HCT116 (cell line): ENCODE measurements around the gene CUEDC1. TPM values are rescaled to one million over a fixed set of nuclear protein-coding genes. Genes with fewer than 3 reads are reported as not detected.

Experiments used
- ATAC-seq: fragments of 200-7000 bp; cut with Tn5 transposase; 2 replicates; pipeline ENCODE4 v1.9.1; 2020; ENCODE audit warnings: mild to moderate bottlenecking, moderate library complexity
- BruUV-seq: library from RNA; stranded (reverse); fragments of 400-500 nt; replicated peaks from 2 replicates; lab custom pipeline; 2021; lab: Mats Ljungman, UMichigan
- CTCF ChIA-PET: fragments of 300-600 bp; sonication (Branson Sonifier 250); formaldehyde crosslinking; loops from one replicate; lab custom pipeline; 2021; ENCODE audit warnings: antibody characterized with exemption; lab: Charles Lee
- POLR2A ChIA-PET: fragments of 300-600, 350-600 bp; sonication (Branson Sonifier 250); formaldehyde crosslinking; loops from one replicate; lab custom pipeline; 2021; ENCODE audit warnings: antibody characterized with exemption; lab: Charles Lee
- RAD21 ChIA-PET, 2 experiments: fragments of 300-600 bp; sonication (Branson Sonifier 250); formaldehyde crosslinking; loops; one replicate each; lab custom pipeline; 2023; ENCODE audit warnings: low total read pairs in 2 of 2; ENCODE audit not compliant: uncharacterized antibody in 2 of 2, unreplicated experiment in 2 of 2, low non-redundant PET in 1 of 2; lab: Charles Lee
- DNase-seq: peaks from one replicate; pipeline ENCODE4 v3.0.0-alpha.2; 2010; ENCODE audit warnings: low read depth, low spot score
- H2AFZ ChIP-seq: fragments of 200-600 bp; shearing (Covaris generic), sonication (generic); 2 replicates; pipeline ENCODE4 v1.6.1; 2017; ENCODE audit warnings: low read depth, mixed run types, mixed read lengths, antibody characterized with exemption, low read length; ENCODE audit not compliant: poor library complexity, severe bottlenecking
- H3K27ac ChIP-seq: 2 replicates; pipeline ENCODE4 v1.5.1; 2012; ENCODE audit warnings: low read depth, low read length
- H3K27me3 ChIP-seq: fragments of 200-600 bp; sonication (generic); 2 replicates; pipeline ENCODE4 v1.6.1; 2016; ENCODE audit warnings: mixed run types, low read length, mixed read lengths; ENCODE audit not compliant: insufficient read depth
- H3K36me3 ChIP-seq, 2 experiments: fragments of 200-500 bp in 1 of 2; fragments of 200-600 bp in 1 of 2; sonication (Bioruptor generic) in 1 of 2; sonication (generic) in 1 of 2; 2 replicates each; pipeline versions ENCODE4 v1.5.1 to v1.6.1; 2014 to 2016; ENCODE audit warnings: low read length in 2 of 2, inconsistent platforms in 1 of 2, mixed read lengths in 1 of 2, mixed run types in 1 of 2; ENCODE audit not compliant: insufficient read depth in 2 of 2, control insufficient read depth in 1 of 2
- H3K4me1 ChIP-seq, 2 experiments: fragments of 200-600 bp in 1 of 2; sonication (generic) in 1 of 2; 2 replicates each; pipeline versions ENCODE4 v1.5.1 to v1.6.1; 2012 to 2017; ENCODE audit warnings: low read length in 2 of 2, inconsistent platforms in 1 of 2, mild to moderate bottlenecking in 1 of 2, mixed read lengths in 1 of 2, mixed run types in 1 of 2, moderate library complexity in 1 of 2; ENCODE audit not compliant: insufficient read depth in 2 of 2, control insufficient read depth in 1 of 2
- H3K4me2 ChIP-seq: fragments of 200-600 bp; sonication (generic); 2 replicates; pipeline ENCODE4 v1.6.1; 2017; ENCODE audit warnings: mixed run types, low read length, mixed read lengths
- H3K4me3 ChIP-seq, 2 experiments: fragments of 200-600 bp in 1 of 2; sonication (generic) in 1 of 2; replicated peaks in 1 of 2; 2 replicates each; pipeline ENCODE4 v1.5.1; 2011 to 2016; ENCODE audit warnings: low read length in 2 of 2, control low read depth in 1 of 2, low read depth in 1 of 2, mild to moderate bottlenecking in 1 of 2, mixed read lengths in 1 of 2, mixed run types in 1 of 2
- H3K79me2 ChIP-seq: fragments of 200-600 bp; sonication (generic); 2 replicates; pipeline ENCODE4 v1.6.1; 2017; ENCODE audit warnings: mild to moderate bottlenecking, mixed run types, low read length, moderate library complexity, mixed read lengths; ENCODE audit not compliant: insufficient read depth
- H3K9ac ChIP-seq: fragments of 200-600 bp; sonication (generic); 2 replicates; pipeline ENCODE4 v1.6.1; 2016; ENCODE audit warnings: low read length, mixed read lengths
- H3K9me2 ChIP-seq: fragments of 200-600 bp; sonication (generic), shearing (Covaris generic); 2 replicates; pipeline ENCODE4 v1.6.1; 2017; ENCODE audit warnings: mixed run types, mild to moderate bottlenecking, moderate library complexity; ENCODE audit not compliant: insufficient read depth
- H3K9me3 ChIP-seq, 2 experiments: fragments of 200-500 bp in 1 of 2; fragments of 200-600 bp in 1 of 2; sonication (Bioruptor generic) in 1 of 2; sonication (generic) in 1 of 2; 2 replicates each; pipeline ENCODE4 v1.6.1; 2014 to 2017; ENCODE audit warnings: low read length in 2 of 2, mixed read lengths in 2 of 2, inconsistent platforms in 1 of 2, low read depth in 1 of 2, mild to moderate bottlenecking in 1 of 2, mixed run types in 1 of 2, moderate library complexity in 1 of 2; ENCODE audit not compliant: control insufficient read depth in 1 of 2, insufficient read depth in 1 of 2
- H4K20me1 ChIP-seq: fragments of 200-600 bp; sonication (generic), shearing (Covaris generic); 2 replicates; pipeline ENCODE4 v1.6.1; 2017; ENCODE audit warnings: mixed run types, mild to moderate bottlenecking, moderate library complexity; ENCODE audit not compliant: insufficient read depth
- JUND ChIP-seq: IDR thresholded peaks from 2 replicates; pipeline ENCODE4 v1.6.1; 2012
- TCF7L2 ChIP-seq: IDR thresholded peaks from 2 replicates; pipeline ENCODE4 v1.7.0; 2011; ENCODE audit warnings: borderline replicate concordance, inconsistent platforms; ENCODE audit not compliant: insufficient read depth, insufficient read length; ENCODE audit errors: extremely low read depth
- intact Hi-C: fragments of 100-400 bp; cut with micrococcal nuclease; formaldehyde crosslinking; loops from 2 replicates; pipeline ENCODE4 v1.10.0; 2022
- total RNA-seq: library from RNA; stranded (reverse); gene quantifications from one replicate; pipeline ENCODE4 v1.2.1, GENCODE V29; 2021; ENCODE audit not compliant: unreplicated experiment
- TF ChIP-seq, protein P1 (sequence below): IDR thresholded peaks from 2 replicates; pipeline ENCODE4 v1.6.1; 2012; ENCODE audit warnings: low read depth
- TF ChIP-seq, protein P2 (sequence below): IDR thresholded peaks from 2 replicates; pipeline ENCODE4 v1.6.1; 2011; ENCODE audit warnings: mild to moderate bottlenecking, low read length, moderate library complexity; ENCODE audit not compliant: insufficient replicate concordance; ENCODE audit errors: extremely low read depth

The CUEDC1 gene
- total RNA-seq, 1 experiment from 2014 or later, result 60.2 TPM

DNA sequence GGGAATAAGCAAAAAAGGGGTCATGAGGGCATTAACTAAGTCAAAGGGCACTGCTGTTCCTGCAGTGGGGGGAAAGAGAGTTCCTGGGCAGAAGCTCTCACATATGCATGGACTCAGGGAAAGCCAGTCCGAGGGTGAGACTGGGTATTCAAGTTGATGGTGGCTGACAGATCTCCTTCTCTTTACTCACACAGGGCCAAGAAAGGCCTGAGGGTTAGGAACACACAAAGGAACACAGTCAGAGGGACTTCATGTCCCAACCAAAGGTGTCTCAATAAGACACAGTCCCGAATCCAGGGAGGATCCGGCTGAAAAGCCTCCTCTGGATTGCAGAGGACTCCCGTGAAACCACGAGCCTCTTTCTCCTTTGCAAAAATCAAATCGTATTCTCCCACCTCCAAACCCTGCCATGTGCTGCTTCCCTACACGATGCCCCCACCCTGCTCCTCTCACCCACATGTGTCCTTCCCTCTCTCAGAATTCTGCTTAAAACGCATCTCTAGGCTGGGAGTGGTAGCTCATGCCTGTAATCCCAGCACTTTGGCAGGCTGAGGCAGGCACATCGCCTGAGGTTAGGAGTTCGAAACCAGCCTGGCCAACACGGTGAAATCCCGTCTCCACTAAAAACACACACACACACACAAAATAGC lies 23.6 kb downstream of the CUEDC1 start:
- Histone ChIP-seq H3K4me3 (no peak overlapping the region), H2AFZ (no peak overlapping the region), H3K4me1 (peaks cover 47 to 90% of the 10 kb centered on the region in 2 experiments), H3K79me2 (peaks cover 85% of the 10 kb centered on the region), H3K27me3 (no peaks in the 10 kb centered on the region), H4K20me1 (no peaks in the 10 kb centered on the region), H3K9me3 (no peaks in the 10 kb centered on the region), H3K9me2 (no peaks in the 10 kb centered on the region), H3K27ac (no peak overlapping the region; the same call in 1 of the 2 replicates), H3K36me3 (no peaks in the 10 kb centered on the region), H3K4me2 (peak overlapping the region; percentile 24), H3K9ac (peak overlapping the region; percentile 12)
- DNase-seq, result no peak
- ATAC-seq, result no peak
- RAD21 ChIA-PET, result no interaction called here
- BruUV-seq, result no TSS peak
- intact Hi-C loops, result no loop called here
- TF ChIP-seq, protein P1, sequence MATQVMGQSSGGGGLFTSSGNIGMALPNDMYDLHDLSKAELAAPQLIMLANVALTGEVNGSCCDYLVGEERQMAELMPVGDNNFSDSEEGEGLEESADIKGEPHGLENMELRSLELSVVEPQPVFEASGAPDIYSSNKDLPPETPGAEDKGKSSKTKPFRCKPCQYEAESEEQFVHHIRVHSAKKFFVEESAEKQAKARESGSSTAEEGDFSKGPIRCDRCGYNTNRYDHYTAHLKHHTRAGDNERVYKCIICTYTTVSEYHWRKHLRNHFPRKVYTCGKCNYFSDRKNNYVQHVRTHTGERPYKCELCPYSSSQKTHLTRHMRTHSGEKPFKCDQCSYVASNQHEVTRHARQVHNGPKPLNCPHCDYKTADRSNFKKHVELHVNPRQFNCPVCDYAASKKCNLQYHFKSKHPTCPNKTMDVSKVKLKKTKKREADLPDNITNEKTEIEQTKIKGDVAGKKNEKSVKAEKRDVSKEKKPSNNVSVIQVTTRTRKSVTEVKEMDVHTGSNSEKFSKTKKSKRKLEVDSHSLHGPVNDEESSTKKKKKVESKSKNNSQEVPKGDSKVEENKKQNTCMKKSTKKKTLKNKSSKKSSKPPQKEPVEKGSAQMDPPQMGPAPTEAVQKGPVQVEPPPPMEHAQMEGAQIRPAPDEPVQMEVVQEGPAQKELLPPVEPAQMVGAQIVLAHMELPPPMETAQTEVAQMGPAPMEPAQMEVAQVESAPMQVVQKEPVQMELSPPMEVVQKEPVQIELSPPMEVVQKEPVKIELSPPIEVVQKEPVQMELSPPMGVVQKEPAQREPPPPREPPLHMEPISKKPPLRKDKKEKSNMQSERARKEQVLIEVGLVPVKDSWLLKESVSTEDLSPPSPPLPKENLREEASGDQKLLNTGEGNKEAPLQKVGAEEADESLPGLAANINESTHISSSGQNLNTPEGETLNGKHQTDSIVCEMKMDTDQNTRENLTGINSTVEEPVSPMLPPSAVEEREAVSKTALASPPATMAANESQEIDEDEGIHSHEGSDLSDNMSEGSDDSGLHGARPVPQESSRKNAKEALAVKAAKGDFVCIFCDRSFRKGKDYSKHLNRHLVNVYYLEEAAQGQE, result no peak
- no peak for TF ChIP-seq TCF7L2
- POLR2A ChIA-PET, result interaction anchor here (0.9 to 1.5 kb wide), 2 partner anchors 17 to 21 kb away, joined by 3 read pairs; no protein-coding TSS in a partner anchor
- CTCF ChIA-PET, result no interaction called here

DNA sequence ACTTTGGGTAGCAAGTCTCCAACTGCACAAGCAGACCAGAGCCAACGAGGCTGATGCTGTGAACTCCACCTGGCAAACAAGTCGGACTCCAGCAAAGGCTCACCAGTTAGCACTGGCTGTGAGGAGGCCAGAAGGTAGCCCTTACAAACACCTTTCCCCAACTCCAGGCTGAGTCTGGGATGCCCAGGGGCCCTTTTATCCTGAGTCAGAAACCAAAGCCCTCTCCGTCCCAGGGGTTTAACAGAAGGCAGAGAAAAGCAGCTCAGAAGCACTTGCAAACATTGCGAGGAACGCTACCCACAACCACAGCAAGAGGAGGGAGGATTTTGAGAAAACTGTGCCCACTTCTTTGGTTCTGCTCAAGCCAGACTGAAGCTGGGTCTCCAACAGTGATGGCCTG lies 25.0 kb downstream of the CUEDC1 start:
- ChIA-PET POLR2A (interaction anchor here (0.9 to 1.5 kb wide), 2 partner anchors 18 to 22 kb away, joined by 3 read pairs; no protein-coding TSS in a partner anchor), RAD21 (no interaction called here), CTCF (no interaction called here)
- DNase-seq, result no peak
- Histone ChIP-seq H3K4me2 (peak overlapping the region; percentile 24), H3K9me2 (no peaks in the 10 kb centered on the region), H3K9ac (0 out of 2 replicates have a peak overlapping the region, but pooled peaks have one; percentile 12), H3K79me2 (peaks cover 84% of the 10 kb centered on the region), H2AFZ (no peak overlapping the region), H3K27ac (no peak overlapping the region), H3K9me3 (no peaks in the 10 kb centered on the region), H3K36me3 (no peaks in the 10 kb centered on the region; a peak in 1 of 4 replicates), H3K27me3 (no peaks in the 10 kb centered on the region), H4K20me1 (no peaks in the 10 kb centered on the region), H3K4me3 (no peak overlapping the region), H3K4me1 (peaks cover 39 to 86% of the 10 kb centered on the region in 2 experiments)
- ATAC-seq, result no peak
- intact Hi-C loops, result no loop called here
- no TSS peak for BruUV-seq
- no peak for TF ChIP-seq JUND
- TF ChIP-seq, protein P2, sequence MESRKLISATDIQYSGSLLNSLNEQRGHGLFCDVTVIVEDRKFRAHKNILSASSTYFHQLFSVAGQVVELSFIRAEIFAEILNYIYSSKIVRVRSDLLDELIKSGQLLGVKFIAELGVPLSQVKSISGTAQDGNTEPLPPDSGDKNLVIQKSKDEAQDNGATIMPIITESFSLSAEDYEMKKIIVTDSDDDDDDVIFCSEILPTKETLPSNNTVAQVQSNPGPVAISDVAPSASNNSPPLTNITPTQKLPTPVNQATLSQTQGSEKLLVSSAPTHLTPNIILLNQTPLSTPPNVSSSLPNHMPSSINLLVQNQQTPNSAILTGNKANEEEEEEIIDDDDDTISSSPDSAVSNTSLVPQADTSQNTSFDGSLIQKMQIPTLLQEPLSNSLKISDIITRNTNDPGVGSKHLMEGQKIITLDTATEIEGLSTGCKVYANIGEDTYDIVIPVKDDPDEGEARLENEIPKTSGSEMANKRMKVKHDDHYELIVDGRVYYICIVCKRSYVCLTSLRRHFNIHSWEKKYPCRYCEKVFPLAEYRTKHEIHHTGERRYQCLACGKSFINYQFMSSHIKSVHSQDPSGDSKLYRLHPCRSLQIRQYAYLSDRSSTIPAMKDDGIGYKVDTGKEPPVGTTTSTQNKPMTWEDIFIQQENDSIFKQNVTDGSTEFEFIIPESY, result no peak
